ENCODE data around the gene IL4R. TPM values are rescaled to one million over a fixed set of nuclear protein-coding genes. Genes with fewer than 3 reads are reported as not detected.

The IL4R gene
- total RNA-seq, 1 donor from 2014 or later: 23.6 TPM

DNA sequence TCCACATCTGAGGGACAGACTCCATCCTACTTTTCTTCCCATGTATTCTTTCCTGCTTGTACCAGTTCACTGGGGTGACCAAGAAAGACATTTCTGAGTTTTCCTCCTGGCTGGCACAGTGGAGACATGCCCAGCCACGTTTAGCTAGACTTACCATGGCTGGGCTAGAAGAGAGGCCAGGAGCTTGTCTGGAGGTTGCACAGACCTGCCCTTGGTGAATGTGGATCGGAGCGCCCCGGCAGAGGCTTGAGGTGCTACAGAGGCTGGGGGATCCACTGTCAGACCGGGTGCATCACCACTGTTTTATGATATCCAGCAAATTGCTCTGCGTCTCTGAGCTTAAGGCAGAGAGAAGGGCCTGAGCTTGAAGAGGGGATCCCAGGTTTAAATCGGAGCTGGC is 3.5 kb downstream of the IL4R start:
- TF ChIP-seq CTCF (IDR thresholded peaks at IDR 0.05; ENCODE audit: unreplicated experiment): no peak
- no peak for DNase-seq (ENCODE audit: low spot score, unreplicated experiment)
- Mint-ChIP-seq H3K4me1 (ENCODE audit: low read depth) (peaks cover 12% of the 10 kb centered on the region), H3K36me3 (ENCODE audit: insufficient read depth) (no peaks in the 10 kb centered on the region), H3K27me3 (peaks cover 2% of the 10 kb centered on the region), H3K27ac (peak overlapping the region; percentile 73), H3K4me3 (ENCODE audit: low read depth) (no peak overlapping the region), H3K9me3 (ENCODE audit: low read depth) (no peaks in the 10 kb centered on the region)

DNA sequence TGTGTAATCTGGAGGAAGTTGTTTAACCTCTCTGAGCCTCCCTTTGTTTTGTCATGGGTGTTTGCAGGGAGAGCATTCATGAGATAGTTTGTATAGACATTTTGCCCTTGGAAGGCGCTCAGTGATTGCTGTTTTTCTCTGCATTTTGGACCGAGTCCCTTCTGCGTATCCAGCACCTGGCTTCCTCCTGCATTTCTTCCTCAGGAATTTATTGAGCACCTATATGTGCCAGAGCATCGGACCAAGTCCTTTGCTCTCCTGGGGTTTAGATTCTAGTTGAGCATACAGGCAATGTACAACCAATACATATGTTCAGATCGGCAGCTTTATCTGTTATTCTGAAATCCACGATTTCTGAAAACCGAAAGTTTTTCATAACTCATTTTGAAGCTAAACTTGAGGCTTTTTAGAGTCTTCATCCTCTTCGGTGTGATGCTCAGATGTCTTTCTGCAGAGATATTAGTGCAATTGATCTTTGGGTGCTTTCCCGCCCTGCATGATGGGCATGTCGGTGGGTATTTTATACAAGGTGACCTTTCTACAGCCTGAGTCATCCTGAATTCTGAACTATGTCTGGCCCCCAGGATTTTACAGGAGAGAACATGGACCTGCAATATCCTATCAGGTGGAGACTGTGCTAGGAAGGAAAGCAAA is 4.1 kb downstream of the IL4R start:
- no peak overlapping the region for H3K27ac Mint-ChIP-seq
- no peaks in the 10 kb centered on the region for H3K36me3 Mint-ChIP-seq (ENCODE audit: insufficient read depth)
- DNase-seq (ENCODE audit: low spot score, unreplicated experiment): no peak
- peaks cover 2% of the 10 kb centered on the region for H3K27me3 Mint-ChIP-seq
- TF ChIP-seq CTCF (IDR thresholded peaks at IDR 0.05; ENCODE audit: unreplicated experiment): no peak
- peaks cover 12% of the 10 kb centered on the region for H3K4me1 Mint-ChIP-seq (ENCODE audit: low read depth)
- no peaks in the 10 kb centered on the region for H3K9me3 Mint-ChIP-seq (ENCODE audit: low read depth)
- no peak overlapping the region for H3K4me3 Mint-ChIP-seq (ENCODE audit: low read depth)

DNA sequence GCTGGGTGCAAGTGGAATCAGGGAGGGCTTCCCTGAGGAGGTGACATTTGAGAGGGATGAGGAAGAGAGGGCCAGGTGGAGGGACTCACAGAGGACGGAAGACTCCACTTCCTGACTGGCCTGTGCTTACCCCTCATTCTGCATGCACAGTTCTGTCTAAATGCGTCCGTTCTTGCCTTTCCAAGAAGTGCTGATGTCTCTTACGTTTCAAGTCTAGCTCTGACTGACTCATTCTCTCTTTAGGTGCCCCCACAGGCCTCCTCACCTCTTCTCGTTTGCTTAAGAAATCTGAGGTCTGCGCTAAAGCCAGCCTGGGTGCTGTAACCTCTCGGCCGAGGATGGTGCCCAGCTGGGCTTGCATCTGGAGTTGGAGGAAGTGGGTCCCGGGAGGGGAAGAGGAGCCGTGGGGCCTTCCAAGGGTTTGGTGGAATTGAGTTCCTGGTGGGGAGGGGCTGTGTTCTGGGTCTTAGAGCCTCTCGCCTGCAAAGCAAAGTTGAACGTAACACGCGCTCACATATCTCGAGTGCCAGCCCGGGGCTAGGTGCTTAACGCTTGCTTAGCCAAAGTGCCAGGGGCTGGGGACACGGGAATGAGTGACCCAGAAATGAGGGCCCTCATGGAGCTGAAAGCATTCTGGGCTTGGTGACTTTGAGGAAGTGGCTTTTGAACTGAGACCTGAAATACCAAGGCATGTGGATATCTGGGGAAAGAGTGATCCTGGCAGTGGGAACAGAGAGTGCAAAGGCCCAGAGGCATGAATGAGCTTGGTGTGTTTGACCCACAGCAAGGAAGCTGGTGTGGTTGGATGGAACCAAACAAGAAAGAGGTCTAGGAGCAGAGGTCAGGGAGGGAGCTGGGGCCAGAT is 4.8 kb downstream of the IL4R start:
- no peak overlapping the region for H3K4me3 Mint-ChIP-seq (ENCODE audit: low read depth)
- H3K9me3 Mint-ChIP-seq (ENCODE audit: low read depth): no peaks in the 10 kb centered on the region
- peaks cover 2% of the 10 kb centered on the region for H3K27me3 Mint-ChIP-seq
- no peak for DNase-seq (ENCODE audit: low spot score, unreplicated experiment)
- H3K4me1 Mint-ChIP-seq (ENCODE audit: low read depth): peaks cover 11% of the 10 kb centered on the region
- no peaks in the 10 kb centered on the region for H3K36me3 Mint-ChIP-seq (ENCODE audit: insufficient read depth)
- TF ChIP-seq CTCF (IDR thresholded peaks at IDR 0.05; ENCODE audit: unreplicated experiment): no peak
- peak overlapping the region; percentile 62 for H3K27ac Mint-ChIP-seq

GRCh38 chr16:27319257-27319965 is 5.6 kb downstream of the IL4R start:
- Mint-ChIP-seq H3K27ac (peak overlapping the region; percentile 59), H3K9me3 (ENCODE audit: low read depth) (no peaks in the 10 kb centered on the region), H3K4me1 (ENCODE audit: low read depth) (peaks cover 15% of the 10 kb centered on the region), H3K27me3 (peaks cover 2% of the 10 kb centered on the region), H3K4me3 (ENCODE audit: low read depth) (no peak overlapping the region), H3K36me3 (ENCODE audit: insufficient read depth) (no peaks in the 10 kb centered on the region)
- DNase-seq (ENCODE audit: low spot score, unreplicated experiment): no peak
- TF ChIP-seq CTCF (IDR thresholded peaks at IDR 0.05; ENCODE audit: unreplicated experiment): no peak
